GM21576 (cell line): Measurements from ENCODE around the gene MSI2.

Experiments
- ATAC-seq: cut with Tn5 transposase; IDR thresholded peaks from one replicate; pipeline ENCODE4 v1.9.1; 2021; ENCODE audit warnings: mild to moderate bottlenecking, moderate library complexity; ENCODE audit not compliant: unreplicated experiment

Gene MSI2

GRCh38 chr17:57544834-57545463 lies 288.6 kb downstream of the MSI2 start:
- no peak for ATAC-seq

GRCh38 chr17:57545731-57546342 lies 289.5 kb downstream of the MSI2 start:
- no peak for ATAC-seq

DNA sequence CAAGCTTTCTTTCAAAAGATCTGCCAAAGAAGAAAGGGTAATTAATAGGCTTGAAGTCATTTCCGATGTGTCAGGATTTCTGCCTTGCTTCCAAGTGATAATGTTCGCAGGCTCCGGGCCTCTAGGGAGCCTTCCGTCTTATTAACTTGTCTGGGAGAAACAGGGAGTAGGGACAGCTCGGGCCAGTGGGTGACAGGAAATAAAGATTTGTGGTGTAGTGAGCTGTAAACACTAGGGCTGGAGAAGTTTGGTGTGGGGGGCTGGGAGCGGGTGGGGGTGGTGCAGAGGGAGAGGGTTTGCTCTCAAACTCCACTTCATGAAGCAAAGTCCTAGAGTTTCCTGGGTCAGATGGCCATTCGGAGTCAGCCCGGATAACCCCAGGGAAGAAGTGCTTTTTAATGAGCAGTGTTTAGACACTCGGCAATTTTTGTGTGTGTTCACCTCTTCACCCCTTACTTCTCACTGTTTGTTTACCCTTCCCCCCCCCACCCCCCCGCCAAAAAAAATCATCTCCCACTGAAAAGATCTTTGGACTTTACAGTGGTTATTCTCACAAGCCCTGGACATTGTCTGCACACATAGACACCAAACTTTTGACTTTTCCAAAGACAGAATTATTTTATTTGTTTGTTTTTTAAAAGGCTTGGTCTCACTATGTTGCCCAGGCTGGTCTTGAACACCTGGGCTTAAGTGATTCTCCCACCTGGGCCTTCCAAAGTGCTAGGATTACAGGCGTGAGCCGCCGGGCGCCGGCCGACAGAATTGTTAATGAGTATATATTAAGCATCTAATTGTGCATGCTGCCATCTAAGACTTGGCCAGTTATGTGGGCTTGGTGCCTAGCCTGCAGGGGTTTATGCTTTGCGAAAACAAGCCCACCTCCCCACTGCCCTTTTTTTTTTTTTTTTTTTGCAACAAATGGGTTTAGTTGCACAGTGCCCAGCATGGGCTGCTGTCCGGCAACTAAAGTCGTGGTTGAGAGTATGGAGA lies 292.4 kb downstream of the MSI2 start:
- no peak for ATAC-seq

- no peak for ATAC-seq
Observed at GRCh38 chr17:57549468-57549867, 293.1 kb downstream of the MSI2 start.

- ATAC-seq, result no peak
Observed at GRCh38 chr17:57550016-57550415, 293.7 kb downstream of the MSI2 start.

- no peak for ATAC-seq
Observed at GRCh38 chr17:57550668-57551315, 294.5 kb downstream of the MSI2 start.

GRCh38 chr17:57551321-57552079 lies 295.2 kb downstream of the MSI2 start:
- peak; percentile 69 for ATAC-seq

- no peak for ATAC-seq
Observed at GRCh38 chr17:57552114-57552624, 295.8 kb downstream of the MSI2 start.

- ATAC-seq, result no peak
Observed at GRCh38 chr17:57553526-57553925, 297.2 kb downstream of the MSI2 start.

GRCh38 chr17:57553991-57554825 lies 297.9 kb downstream of the MSI2 start:
- no peak for ATAC-seq

- ATAC-seq, result no peak
Observed at GRCh38 chr17:57554826-57555635, 298.7 kb downstream of the MSI2 start.

DNA sequence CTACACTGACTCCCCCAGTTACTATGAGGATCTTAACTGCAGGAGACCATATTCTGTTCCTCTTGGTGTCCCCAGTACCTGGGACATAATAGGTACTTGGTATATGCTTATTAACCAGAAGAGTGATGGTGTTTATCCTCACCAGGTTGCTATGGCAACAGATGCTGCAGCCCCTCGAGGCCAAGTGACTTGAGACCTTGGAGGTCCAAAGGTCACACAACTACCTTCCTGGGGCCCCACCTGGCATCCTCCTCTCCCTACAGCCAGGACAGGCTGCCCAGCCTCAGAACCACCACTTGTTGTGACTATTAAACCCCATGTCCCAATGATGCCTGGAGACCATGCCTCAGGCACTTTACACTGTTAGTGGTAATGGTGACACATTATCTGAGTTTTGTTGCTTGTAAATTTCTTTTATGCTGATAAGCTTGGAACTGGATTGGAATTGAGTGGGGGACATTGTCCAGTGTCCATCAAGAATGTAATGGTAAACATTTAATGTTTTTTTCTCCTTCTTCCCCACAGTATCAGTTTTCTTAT lies 299.4 kb downstream of the MSI2 start:
- no peak for ATAC-seq

DNA sequence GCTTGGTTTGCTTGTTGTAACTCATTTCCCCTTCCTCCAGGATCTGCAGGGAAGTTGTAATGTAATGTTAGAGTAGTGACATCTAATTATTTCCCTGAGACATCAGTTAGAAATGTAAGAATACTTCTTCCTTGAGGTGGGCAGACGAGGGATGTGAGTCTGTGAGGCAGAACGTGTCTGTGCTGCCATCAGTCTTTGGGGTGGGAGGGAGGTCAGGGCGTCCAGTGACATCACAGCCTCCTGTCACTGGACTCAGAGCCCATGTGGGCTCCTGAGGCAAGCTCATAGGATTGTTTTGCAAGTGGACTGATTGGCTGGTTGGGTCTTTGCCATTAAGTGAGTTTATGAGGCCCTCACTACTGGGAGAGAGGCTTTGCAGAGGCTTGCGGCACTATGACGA lies 300.0 kb downstream of the MSI2 start:
- ATAC-seq, result no peak

- no peak for ATAC-seq
Observed at GRCh38 chr17:57556977-57557376, 300.7 kb downstream of the MSI2 start.

DNA sequence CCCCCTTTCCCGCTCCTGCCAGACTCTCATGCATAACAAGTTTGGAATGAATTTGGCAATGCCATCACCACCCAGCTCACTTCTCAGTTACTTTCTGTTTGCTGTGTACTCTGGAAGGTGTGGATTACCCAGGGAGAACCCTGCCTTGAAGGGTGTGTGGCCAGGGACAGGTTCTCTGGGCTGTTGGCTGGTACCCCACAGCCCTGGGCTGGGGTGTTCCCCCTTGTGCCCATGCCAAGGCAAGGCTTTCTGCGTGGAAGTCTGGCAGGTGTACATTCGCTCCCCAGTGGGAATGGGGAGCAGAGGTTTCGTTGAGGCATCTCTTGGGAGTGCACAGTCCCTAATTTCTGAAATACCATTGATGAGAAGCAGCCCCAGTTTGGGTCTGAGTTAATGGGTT lies 301.1 kb downstream of the MSI2 start:
- ATAC-seq, result no peak

GRCh38 chr17:57557834-57558681 lies 301.7 kb downstream of the MSI2 start:
- ATAC-seq, result no peak

DNA sequence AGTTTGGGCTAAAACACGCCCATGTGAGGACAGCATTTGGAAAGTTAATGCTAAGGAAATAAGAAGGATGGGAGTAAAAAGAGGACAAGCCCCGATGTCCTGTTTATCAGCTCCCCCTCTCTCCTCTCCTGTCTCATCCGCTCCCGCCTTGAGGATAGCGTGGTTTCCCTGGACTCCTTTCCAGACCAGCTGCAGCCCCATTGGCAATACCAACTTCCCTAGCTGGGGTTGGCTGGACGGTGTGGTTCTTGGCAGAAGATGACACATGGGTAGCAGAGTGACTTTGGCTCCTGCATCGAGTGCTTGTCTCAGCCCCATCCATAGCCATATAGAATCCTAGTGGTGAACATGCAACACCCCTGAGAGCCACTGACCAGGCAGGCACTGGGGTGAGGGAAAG lies 302.9 kb downstream of the MSI2 start:
- no peak for ATAC-seq
